Measurements from ENCODE around the gene TMED1.
A peak's percentile ranks its signal among the peaks of the same experiment; 100 is the strongest.
"Not testable (repeated sequence)": the region's sequence is repeated elsewhere in the genome, so short reads cannot be mapped to it uniquely, and the experiment has no call there.

The TMED1 gene, protein sequence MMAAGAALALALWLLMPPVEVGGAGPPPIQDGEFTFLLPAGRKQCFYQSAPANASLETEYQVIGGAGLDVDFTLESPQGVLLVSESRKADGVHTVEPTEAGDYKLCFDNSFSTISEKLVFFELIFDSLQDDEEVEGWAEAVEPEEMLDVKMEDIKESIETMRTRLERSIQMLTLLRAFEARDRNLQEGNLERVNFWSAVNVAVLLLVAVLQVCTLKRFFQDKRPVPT

DNA sequence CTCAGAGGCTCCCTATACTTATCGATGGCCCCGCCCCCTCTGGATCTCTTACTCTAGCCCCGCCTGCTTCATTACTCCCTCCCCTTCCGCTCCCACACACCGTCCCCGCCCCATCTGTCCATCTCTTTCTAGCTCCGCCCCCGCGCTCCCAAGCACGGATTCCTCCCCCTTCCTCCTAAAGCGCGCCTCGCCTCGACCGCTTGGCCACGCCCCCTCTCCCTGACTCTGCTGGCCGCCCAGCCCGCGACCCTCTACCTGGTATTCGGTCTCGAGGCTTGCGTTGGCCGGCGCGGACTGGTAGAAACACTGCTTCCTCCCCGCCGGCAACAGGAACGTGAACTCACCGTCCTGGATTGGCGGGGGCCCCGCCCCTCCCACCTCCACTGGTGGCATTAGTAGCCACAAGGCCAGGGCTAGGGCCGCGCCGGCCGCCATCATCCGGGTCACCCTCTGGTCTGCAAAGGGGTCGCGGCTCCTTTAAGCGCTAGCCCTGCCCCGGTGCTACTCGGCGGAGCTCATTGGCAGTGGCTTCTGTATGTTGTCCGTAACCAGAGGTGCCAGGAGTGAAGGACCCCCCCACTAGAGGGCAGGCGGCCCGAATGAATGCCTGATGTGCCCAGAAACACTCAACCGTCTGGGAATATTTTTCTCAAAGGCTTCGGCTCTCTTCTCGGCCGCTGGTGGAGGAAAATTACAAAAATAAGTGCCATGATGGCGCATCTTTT, at the start of gene TMED1:
TSS of gene TMED1 (minus strand) at position 459 of the 725 bp plus-strand sequence. CDS start at position 438, 21 bp downstream.
- DNase-seq (ENCODE audit: low read depth in 2 of 2, low spot score in 1 of 2) = peak; percentile 85

DNA sequence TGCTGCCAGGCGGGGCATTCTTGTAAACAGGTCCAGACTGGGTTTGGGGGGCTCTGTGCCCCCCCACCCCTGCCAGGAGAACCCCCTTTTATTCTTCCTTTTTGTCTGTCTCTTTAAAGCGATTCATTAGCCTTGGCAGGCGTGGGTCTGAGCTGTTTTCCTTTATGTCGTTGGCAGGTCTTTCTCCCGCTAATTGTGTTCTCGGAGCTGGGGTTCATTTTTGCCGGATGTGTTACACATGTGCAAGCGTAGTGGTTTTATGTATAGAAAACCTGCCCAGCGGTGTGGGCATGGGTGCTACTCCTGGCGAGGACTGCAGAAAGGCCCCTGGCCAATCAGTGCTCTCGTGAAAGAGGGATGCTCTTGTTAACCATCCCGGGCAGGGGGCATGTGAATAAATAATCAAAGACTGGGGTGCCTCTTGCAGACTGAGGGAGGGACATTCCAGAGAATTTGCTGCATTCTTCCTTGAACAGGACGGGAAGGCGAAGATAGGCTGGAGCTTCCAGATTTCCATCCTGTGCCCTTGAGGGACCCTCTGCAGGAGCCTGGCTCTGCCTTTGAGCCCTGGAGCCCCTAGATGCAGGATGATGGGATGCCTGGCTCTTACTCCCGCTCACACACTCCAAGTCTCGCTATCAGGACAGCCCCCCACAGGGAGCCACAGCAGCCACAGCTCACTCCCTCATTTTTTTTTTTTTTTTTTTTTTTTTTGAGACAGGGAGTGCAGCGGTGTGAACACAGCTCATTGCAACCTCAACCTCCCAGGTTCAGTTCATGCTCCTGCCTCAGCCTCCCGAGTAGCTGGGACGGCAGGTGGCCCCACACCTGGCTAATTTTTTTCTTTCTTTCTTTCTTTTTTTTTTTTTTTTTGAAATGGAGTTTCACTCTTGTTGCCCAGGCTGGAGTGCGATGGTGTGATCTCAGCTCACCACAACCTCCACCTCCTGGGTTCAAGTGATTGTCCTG, 49.5 kb upstream of the TMED1 start:
- DNase-seq (ENCODE audit: low read depth in 2 of 2, low spot score in 1 of 2) = no peak

DNA sequence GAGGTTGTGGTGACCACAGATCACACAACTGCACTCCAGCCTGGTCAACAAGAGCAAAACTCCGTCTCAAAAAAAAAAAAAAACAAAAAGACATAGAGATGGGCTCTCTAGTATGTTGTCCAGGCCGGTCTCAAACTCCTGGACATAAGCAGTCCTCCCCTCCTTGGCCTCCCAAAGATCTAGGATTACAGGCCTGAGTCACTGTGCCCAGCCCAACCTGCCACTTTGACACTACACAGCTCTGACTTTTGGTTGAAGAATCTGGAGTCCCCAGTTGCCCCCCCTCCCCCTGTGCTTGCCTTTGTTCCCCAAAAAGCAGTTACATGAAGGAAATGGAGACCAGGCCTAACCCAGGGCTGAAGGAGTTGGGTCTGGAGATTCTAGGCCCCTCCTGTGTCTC, 48.3 kb upstream of the TMED1 start:
- no peak for DNase-seq (ENCODE audit: low read depth in 2 of 2, low spot score in 1 of 2)

DNA sequence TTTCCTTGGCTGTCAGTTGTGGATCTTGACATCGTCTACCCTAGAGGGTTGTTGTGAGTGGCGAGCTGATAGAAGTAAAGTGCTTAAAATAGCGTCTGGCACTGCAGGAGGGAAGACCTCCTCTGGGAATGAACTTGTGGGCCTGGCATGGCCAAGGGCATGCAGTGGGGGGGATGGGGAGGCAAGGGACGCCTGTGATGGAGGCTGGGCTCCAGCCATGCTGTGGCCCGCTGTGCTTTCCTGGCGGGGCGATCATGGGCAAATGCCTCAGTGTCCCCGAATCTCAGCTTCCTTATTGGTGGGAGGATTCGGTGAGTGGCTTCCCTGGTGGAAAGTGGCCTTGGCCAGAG, 46.1 kb upstream of the TMED1 start:
- DNase-seq (ENCODE audit: low read depth in 2 of 2, low spot score in 1 of 2) = no peak

DNA sequence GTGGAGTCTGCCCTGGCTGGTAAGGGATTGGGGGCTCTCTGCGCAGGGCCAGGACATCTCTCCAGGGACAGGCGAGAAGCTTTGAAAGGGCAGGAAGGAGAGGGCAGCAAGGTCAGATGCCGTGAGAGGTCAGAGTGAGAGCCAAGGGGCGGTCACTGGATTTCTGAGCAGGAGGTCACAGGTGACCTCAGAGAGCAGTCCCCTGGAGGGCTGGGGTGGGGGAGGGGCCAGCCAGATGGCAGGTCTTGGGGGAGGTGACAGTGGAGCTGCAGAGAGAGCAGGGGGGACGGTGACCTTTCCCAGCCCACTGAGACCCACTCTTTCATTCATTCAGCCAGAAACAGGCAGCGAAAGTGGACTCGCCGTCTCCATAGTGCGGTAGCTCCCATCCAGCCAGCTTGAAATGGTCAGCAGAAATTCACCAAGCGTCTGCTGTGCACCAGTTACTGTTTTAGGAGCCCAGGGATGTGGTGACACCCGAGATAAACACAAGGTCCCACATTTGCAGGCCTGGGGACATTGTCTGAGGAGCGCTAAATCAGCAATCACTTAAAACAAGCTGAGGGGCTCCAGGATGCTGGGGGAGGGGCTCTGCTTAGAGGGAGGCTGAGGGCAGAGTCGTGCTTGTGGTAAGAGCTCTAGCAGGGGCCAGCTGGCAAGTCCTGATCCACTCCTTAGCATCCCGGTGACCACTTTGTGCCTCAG, 45.5 kb upstream of the TMED1 start:
- no peak for DNase-seq (ENCODE audit: low read depth in 2 of 2, low spot score in 1 of 2)

DNA sequence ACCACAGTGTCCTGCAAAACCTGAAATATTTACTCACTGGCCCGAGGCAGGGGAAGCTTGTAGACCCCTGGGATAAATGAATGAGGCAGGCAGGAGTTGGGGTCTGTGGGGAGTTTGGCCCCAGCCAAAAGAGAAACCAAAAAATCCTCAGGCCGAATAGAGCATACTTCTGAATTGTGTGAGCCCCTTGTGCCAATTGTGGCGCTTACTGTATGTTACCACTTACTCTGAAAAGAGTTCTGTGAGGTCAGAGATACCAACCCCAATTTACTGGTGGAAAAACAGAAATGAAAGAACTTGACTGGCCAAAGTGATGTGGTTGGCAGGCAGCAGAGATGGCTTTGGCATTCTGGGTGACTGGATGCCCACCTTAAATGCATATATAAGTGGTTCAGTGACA, 42.2 kb upstream of the TMED1 start:
- DNase-seq (ENCODE audit: low read depth in 2 of 2, low spot score in 1 of 2) = no peak

DNA sequence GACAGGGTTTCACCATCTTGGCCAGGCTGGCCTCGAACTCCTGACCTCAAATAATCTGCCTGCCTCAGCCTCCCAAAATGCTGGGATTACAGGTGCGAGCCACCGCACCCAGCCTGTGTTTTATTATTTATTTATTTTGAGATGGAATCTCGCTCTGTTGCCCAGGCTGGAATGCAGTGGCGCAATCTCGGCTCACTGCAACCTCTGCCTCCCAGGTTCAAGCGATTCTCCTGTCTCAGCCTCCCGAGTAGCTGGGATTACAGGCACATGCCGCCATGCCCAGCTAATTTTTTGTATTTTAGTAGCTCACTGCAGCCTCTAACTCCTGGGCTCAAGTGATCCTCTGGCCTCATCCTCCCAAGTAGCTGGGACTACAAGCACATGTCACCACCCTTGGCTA, 41.6 kb upstream of the TMED1 start:
- not testable (repeated sequence) for DNase-seq (ENCODE audit: low read depth in 2 of 2, low spot score in 1 of 2)

DNA sequence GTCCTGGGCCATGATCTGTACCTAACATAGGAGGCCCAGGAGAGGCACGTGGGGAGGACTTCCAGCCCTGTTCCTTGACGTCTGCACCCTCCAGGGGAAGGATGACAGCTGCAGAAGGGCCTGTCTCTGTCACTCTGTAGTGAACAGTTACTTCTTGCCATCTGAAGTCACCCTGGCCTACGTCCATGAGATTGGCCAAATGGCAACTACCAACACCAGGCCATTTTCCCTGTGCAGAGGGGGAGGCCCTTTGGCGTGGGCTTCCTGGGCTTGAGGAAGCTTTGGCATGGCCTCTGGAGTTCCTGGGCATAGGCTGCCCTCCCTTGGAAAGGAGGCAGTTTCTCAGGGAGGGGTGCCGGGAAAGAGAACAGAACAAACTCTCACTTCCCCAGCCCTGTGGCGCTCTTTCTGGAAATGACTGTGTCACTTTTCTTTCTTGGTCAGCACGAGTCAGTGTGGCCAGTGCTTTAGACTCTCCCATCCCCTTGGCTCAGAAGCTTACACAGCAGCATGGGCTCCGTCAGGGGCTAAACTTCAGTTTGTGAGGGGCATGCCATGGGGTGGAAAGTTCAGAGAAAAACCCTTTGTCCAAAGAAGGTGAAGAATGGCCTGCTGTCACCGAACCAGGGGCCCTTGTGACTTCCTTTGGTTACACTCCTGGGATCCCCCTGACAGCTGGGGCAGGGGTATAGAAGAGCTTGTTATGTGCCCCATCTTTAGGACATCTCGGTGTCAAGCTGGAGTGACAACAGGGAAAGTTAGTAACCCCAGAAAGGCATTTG, 40.6 kb upstream of the TMED1 start:
- no peak for DNase-seq (ENCODE audit: low read depth in 2 of 2, low spot score in 1 of 2)

DNA sequence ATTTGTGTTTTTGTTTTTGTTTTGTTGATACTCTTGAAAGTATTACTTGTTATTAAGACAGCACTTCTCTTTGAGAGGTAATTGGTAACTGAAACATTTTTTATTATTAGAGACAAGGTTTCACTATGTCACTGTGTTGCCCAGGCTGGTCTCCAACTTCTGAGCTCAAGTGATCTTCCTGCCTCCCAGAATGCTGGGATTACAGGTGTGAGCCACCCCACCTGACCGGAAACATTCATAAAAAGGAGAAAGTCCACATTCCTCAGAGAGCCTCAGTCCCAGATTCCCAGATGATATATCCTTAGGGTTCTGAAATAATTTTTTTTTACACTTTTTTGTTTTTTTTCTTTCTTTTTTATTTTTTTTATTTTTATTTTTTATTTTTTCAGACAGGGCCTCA, 38.0 kb upstream of the TMED1 start:
- DNase-seq (ENCODE audit: low read depth in 2 of 2, low spot score in 1 of 2) = no peak

DNA sequence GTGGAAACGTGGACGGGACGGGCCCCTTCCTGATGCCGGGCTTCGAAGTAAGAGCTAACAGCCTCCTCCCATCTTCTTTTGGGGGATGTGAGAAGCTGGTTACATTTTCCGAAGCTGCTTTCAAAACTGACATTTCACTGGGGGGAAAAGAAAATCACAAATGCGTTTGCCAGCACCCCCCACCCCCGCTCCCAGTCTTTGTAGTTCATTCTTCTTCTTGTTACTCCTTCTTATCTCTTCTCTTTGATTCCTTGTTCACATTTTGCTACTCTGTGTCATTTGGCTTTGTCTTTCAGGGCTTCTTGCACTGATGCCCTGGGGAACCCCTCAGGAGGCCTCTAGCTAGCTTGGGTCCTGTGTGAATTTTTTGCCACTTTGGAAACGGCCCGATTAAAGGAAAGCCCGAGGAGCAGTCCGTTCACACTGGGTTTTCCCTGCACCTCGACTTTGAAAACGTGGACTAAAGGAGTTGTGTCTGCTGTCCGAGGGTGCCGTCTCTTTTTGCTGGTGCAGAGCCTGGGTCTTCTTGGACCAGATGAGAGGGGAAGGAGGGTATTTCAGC, 36.6 kb upstream of the TMED1 start:
- peak in 1 of 2 donors; percentile 18 for DNase-seq (ENCODE audit: low read depth in 2 of 2, low spot score in 1 of 2)

DNA sequence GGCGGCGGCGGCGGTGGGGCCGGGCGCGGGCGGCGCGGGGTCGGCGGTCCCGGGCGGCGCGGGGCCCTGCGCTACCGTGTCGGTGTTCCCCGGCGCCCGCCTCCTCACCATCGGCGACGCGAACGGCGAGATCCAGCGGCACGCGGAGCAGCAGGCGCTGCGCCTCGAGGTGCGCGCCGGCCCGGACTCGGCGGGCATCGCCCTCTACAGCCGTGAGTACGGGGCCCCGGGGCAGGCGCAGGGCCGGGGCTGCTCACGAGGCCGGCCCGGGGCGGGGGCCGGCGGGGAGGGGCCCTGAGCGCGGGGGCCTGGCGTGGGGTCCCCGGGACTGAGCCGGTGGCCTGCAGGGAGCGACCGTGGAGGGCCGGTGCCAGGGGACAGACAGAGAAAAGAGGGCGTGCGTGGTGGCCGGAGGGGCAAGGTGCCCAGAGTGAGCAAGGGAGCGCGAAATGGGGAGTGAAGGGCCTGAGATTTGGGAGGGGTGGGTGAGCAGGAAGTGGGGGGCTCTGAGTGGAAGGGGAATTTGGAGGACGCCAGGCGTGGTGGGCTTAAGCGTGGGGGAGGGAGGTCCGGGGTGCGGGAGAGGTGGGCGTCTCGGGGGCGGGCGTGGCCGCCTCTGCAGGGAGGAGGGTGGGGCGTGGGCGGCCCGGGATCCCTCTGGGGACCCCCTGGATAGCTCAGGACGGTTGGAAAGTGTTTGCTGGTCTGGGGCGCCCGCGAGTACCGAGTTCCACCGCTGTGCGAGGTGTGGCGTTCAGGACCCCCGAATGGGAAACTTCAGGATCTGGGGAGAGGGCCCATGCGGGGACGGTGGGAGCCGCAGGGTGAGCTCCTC, 35.9 kb upstream of the TMED1 start:
- DNase-seq (ENCODE audit: low read depth in 2 of 2, low spot score in 1 of 2) = no peak

DNA sequence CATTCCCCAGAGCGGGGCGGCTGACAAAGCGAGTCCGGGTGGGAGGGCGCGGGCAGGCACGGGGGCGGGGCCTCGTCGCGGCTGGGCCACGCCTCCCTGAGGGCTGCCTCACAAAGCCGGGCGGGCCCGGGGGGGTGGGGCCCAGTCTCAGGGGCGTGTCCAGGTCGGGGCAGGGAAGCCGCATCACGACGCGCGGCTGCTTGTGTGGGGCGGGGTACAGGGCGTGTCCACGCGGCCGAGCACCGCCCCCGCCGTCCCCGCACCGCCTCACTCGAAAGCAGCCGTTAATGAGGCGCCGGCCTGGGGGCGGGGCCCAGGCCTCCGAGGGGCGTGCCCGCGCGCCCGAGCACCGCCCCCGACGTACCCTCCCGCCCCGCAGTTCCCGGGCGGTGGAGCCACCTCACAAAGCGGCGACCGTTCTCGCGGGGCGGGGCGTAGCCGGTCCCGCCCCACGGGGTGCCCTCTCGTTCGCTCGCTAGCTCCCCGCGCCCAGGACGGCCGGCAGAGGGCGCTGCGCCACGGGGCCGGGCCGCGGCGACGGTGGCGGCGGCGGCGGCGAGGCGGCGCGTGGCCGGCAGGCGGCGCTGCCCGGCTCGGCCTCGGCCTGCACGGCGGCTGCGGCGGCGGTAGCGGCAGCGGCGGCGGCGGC, 35.1 kb upstream of the TMED1 start, which contains the start of gene CARM1:
TSS of gene CARM1 (plus strand) at position 599 of the 649 bp plus-strand sequence. CDS start 150 bp downstream, outside the sequence.
- DNase-seq (ENCODE audit: low read depth in 2 of 2, low spot score in 1 of 2) = peak; percentile 98

DNA sequence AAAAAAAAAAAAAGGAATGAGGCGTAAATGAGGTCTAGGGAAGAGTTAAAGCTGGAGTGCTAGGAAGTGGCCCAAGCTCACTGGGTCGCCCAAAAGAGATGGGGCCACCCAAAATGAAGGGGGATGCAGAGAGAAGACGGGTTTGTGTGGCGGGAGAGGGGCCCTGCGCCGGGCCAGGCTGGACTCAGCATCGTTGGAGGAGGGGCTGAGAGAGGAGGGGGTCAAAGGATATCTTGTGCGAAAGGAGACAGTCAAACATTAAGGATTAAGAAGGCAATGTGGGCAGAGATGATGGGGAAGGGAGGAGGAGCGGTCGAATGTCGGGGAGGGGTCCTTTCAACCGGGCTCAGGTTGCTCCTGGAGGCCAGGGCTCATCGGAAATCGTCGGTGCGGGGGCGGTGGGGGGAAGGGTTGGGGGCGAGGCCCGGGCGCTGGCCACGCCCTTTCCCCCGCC, 34.5 kb upstream of the TMED1 start:
- no peak for DNase-seq (ENCODE audit: low read depth in 2 of 2, low spot score in 1 of 2)

DNA sequence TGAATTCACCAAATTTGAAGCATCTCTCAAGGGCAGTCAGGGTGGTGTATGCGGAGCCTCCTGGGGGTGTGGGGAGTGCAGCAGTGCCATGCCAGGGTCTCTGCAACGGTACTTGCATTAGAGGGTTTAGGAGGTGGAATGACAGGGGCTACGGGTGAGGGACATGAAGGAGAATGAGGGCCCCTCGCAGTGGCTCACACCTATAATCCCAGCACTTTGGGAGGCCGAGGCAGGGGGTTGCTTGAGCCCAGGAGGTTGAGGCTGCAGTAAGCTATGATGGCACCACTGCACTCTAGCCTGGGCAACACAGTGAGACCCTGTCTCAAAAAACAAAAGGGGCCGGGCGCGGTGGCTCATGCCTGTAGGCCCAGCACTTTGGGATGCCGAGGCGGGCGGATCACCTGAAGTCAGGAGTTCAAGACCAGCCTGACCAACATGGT, 33.9 kb upstream of the TMED1 start:
- not testable (repeated sequence) for DNase-seq (ENCODE audit: low read depth in 2 of 2, low spot score in 1 of 2)

DNA sequence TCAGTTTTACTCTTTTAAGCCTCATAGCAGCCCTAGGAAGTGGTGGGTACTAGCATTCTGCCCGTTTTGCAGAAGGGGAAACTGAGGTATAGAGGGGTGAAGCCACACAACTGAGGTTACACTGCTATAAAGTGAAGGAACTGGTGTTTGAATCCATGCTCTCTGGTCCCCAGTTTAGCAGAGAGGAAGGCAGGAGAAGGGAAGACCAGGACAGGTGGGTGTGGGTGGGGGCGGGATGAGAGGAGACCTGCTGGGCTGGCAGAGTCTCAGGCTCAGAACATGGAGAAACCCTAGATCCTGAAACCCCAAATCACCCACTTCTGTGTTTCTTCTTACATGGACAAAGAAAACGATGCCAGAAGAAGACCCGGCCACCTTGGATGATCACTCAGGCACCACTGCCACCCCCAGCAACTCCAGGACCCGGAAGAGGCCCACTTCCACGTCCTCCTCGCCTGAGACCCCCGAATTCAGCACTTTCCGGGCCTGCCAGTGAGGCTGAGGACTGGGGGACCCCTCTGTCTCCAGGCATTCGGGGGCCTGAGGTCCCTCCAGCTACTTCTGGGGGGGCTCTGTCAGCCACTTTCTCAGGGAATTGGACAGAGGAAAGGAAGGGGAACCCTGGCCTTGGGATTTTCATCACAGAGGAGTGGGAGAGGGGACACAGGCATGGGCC, 33.0 kb upstream of the TMED1 start:
- no peak for DNase-seq (ENCODE audit: low read depth in 2 of 2, low spot score in 1 of 2)

DNA sequence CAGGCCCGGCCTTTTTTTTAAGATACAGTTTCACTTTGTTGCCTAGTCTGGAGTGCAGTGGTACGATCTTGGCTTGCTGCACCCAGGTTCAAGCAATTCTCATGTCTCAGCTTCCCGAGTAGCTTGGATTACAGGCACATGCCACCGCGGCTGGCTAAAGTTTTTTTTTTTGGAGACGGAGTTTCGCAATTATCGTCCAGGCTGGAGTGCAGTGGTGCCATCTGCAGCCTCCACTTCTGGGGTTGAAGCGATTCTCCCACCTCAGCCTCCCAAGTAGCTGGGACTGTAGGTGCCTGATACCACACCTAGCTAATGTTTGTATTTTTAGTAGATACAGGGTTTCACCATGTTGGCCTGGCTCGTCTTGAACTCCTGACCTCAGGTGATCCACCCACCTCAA, 30.5 kb upstream of the TMED1 start:
- DNase-seq (ENCODE audit: low read depth in 2 of 2, low spot score in 1 of 2) = no peak

DNA sequence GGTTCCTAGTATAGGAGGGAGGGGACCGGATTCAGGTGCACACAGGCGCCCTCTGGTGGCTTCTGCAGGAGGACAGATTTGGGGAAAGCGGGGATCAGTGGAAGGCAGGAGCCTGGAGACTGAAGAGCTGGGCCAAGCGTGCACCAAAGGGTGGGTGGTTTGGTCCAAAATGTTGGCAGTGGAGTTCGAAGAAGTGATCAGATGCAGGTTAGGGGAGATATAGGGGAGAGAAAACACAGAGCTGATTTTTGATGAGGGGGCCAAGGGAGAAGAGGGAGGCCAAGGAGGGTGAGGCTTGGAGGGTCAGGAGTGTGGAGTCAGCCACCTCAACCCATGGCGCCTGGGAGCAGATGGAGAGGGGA, 28.5 kb upstream of the TMED1 start:
- DNase-seq (ENCODE audit: low read depth in 2 of 2, low spot score in 1 of 2) = peak; percentile 58 to 60

Data from stimulated activated CD8-positive, alpha-beta memory T cell treated with anti-CD3 and anti-CD28 coated beads, Interleukin-4, amount 100 ng/mL, for 4 hours (primary cell).